Left renal cortex interstitium (tissue), 4 donors: ENCODE results near the gene EHHADH. TPM values are rescaled to one million over a fixed set of nuclear protein-coding genes. Genes with fewer than 3 reads are reported as not detected.
"Not testable (repeated sequence)": the region's sequence is repeated elsewhere in the genome, so short reads cannot be mapped to it uniquely, and the experiment has no call there.

Experiments
- DNase-seq, 4 donors: peaks; one replicate each; pipeline ENCODE4 v3.0.0-alpha.2; 2013; ENCODE audit warnings: low read depth in 4 of 4, low spot score in 2 of 4, missing footprints in 1 of 4
- polyA plus RNA-seq, 4 donors: library from polyadenylated mRNA; unstranded; fragments of 120-200 nt; gene quantifications; one replicate each; pipeline ENCODE4 v1.2.1, GENCODE V29; 2013; ENCODE audit not compliant: insufficient read length in 4 of 4

Gene EHHADH
- polyA plus RNA-seq, 4 donors = 21.8 to 32.8 (median 27.7) TPM

GRCh38 chr3:185253133-185253532 is 716 bp downstream of the EHHADH start:
- not testable (repeated sequence) for DNase-seq

- DNase-seq = no peak
Observed at GRCh38 chr3:185251272-185251671, 2.6 kb downstream of the EHHADH start.

GRCh38 chr3:185250653-185251052 is 3.2 kb downstream of the EHHADH start:
- DNase-seq = no peak

GRCh38 chr3:185250247-185250646 is 3.6 kb downstream of the EHHADH start:
- DNase-seq = no peak

- no peak for DNase-seq
Observed at GRCh38 chr3:185242642-185243041, 11.2 kb downstream of the EHHADH start.

- DNase-seq = no peak
Observed at GRCh38 chr3:185236969-185237368, 16.9 kb downstream of the EHHADH start.

- DNase-seq = no peak
Observed at GRCh38 chr3:185233328-185233727, 20.5 kb downstream of the EHHADH start.

- DNase-seq = not testable (repeated sequence)
Observed at GRCh38 chr3:185226526-185226925, 27.3 kb downstream of the EHHADH start.

- DNase-seq = no peak
Observed at GRCh38 chr3:185225523-185225922, 28.3 kb downstream of the EHHADH start.

- DNase-seq = no peak
Observed at GRCh38 chr3:185225080-185225479, 28.8 kb downstream of the EHHADH start.

- no peak for DNase-seq
Observed at GRCh38 chr3:185221203-185221602, 32.6 kb downstream of the EHHADH start.

GRCh38 chr3:185216607-185216958 is 37.3 kb downstream of the EHHADH start:
- peak in 1 of 4 donors; percentile 17 for DNase-seq

GRCh38 chr3:185215873-185216606 is 37.8 kb downstream of the EHHADH start:
- DNase-seq = peak in 1 of 4 donors; percentile 19

- DNase-seq = no peak
Observed at GRCh38 chr3:185212559-185212958, 41.3 kb downstream of the EHHADH start.

GRCh38 chr3:185212086-185212485 is 41.8 kb downstream of the EHHADH start:
- DNase-seq = no peak

- no peak for DNase-seq
Observed at GRCh38 chr3:185210621-185211142, 43.2 kb downstream of the EHHADH start.

GRCh38 chr3:185208823-185209222 is 45.0 kb downstream of the EHHADH start:
- no peak for DNase-seq

GRCh38 chr3:185207931-185208746 is 45.7 kb downstream of the EHHADH start:
- DNase-seq = peak in 1 of 4 donors; percentile 10

- no peak for DNase-seq
Observed at GRCh38 chr3:185207481-185207880, 46.4 kb downstream of the EHHADH start.

- DNase-seq = no peak
Observed at GRCh38 chr3:185205865-185206264, 48.0 kb downstream of the EHHADH start.

GRCh38 chr3:185204894-185205293 is 49.0 kb downstream of the EHHADH start:
- DNase-seq = no peak

- DNase-seq = no peak
Observed at GRCh38 chr3:185200639-185201038, 53.2 kb downstream of the EHHADH start.
